ENCODE measurements around the gene SLFN14.
"Not testable (repeated sequence)": the region's sequence is repeated elsewhere in the genome, so short reads cannot be mapped to it uniquely, and the experiment has no call there.

SLFN14 gene

GRCh38 chr17:35560703-35561102 lies at the start of gene SLFN14:
TSS of gene SLFN14 (minus strand) at chr17:35560819. CDS start at chr17:35558062, 2,757 bp downstream.
- DNase-seq, result no peak

GRCh38 chr17:35609831-35610230 lies 49.2 kb upstream of the SLFN14 start:
- DNase-seq, result no peak

GRCh38 chr17:35607239-35607847 lies 46.7 kb upstream of the SLFN14 start:
- DNase-seq, result no peak

GRCh38 chr17:35605678-35606077 lies 45.1 kb upstream of the SLFN14 start:
- DNase-seq, result no peak

GRCh38 chr17:35603674-35604073 lies 43.1 kb upstream of the SLFN14 start:
- no peak for DNase-seq

GRCh38 chr17:35597604-35598003 lies 37.0 kb upstream of the SLFN14 start:
- DNase-seq, result no peak

GRCh38 chr17:35596530-35597233 lies 36.1 kb upstream of the SLFN14 start:
- DNase-seq, result no peak

GRCh38 chr17:35596072-35596471 lies 35.5 kb upstream of the SLFN14 start:
- no peak for DNase-seq

GRCh38 chr17:35588196-35588920 lies 27.7 kb upstream of the SLFN14 start:
- DNase-seq, result no peak

- DNase-seq, result peak; percentile 99
Measured at GRCh38 chr17:35587074-35587961, 26.7 kb upstream of the SLFN14 start, which contains the start of gene AP2B1. TSS of gene AP2B1 (plus strand) at chr17:35587322. CDS start at chr17:35594031, 6,709 bp downstream.

GRCh38 chr17:35586569-35587073 lies 26.0 kb upstream of the SLFN14 start:
- peak; percentile 33 for DNase-seq

GRCh38 chr17:35584061-35584460 lies 23.4 kb upstream of the SLFN14 start:
- DNase-seq, result no peak

GRCh38 chr17:35578929-35579432 lies 18.4 kb upstream of the SLFN14 start:
- no peak for DNase-seq

GRCh38 chr17:35578197-35578928 lies 17.7 kb upstream of the SLFN14 start, which contains the start of gene PEX12:
TSS of gene PEX12 (minus strand) at chr17:35578571. CDS start at chr17:35578021, 550 bp downstream.
- peak; percentile 86 for DNase-seq

- no peak for DNase-seq
Measured at GRCh38 chr17:35577830-35578196, 17.2 kb upstream of the SLFN14 start.

GRCh38 chr17:35575759-35576158 lies 15.1 kb upstream of the SLFN14 start:
- DNase-seq, result no peak

- no peak for DNase-seq
Measured at GRCh38 chr17:35569405-35569804, 8.8 kb upstream of the SLFN14 start.

GRCh38 chr17:35568561-35568960 lies 7.9 kb upstream of the SLFN14 start:
- DNase-seq, result peak; percentile 60

GRCh38 chr17:35566968-35567367 lies 6.3 kb upstream of the SLFN14 start:
- DNase-seq, result no peak

- DNase-seq, result not testable (repeated sequence)
Measured at GRCh38 chr17:35563181-35563580, 2.6 kb upstream of the SLFN14 start.

- DNase-seq, result no peak
Measured at GRCh38 chr17:35559495-35560210, 966 bp downstream of the SLFN14 start.

Measured in stimulated activated CD8-positive, alpha-beta memory T cell treated with anti-CD3 and anti-CD28 coated beads, Interleukin-4, amount 100 ng/mL, for 48 hours (primary cell).